SK-N-SH treated with all-trans-retinoic acid at 6 μM for 48 hours (cell line): ENCODE results near the gene SPG21.

Experiments
- ZC3H10 ChIP-seq: fragments of 250-450 bp; sonication (Bioruptor Pico); IDR thresholded peaks from 2 replicates; pipeline ENCODE4 v1.5.1; 2021; ENCODE audit warnings: mild to moderate bottlenecking, moderate library complexity
- ZNF565 ChIP-seq: fragments of 450-650 bp; formaldehyde crosslinking; conservative IDR thresholded peaks from 2 replicates; pipeline ENCODE4 v1.5.0; 2020; ENCODE audit warnings: low read depth, mild to moderate bottlenecking, moderate library complexity

DNA sequence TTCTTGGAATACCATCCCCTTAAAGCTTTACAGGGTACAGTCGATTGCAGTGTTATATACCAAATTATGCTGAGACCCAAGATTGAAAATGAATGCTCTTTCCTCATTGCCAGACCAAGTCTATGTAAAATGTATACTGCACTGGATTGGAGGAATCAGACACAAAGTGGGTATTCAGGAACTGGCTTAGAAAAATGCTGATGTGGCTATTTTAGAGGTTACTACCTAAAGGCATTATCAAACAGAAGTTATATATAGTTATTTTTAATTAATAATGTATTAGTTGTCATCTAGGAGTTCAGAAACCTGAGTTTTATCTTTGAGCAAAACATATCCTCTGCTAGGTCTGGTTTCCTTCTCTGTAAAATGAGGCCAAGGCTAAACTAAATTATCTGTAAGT is 3.6 kb upstream of the SPG21 start:
- no peak for TF ChIP-seq ZNF565
- no peak for TF ChIP-seq ZC3H10
